Activated T-helper 1 cell treated with Interleukin-2 at 50 U/mL for 16 hours (primary cell): ENCODE data around the gene CRIP1.

ENCODE experiments used
- DNase-seq: peaks from one replicate; pipeline ENCODE4 v3.0.0-alpha.2; 2020; ENCODE audit warnings: low read depth

Gene CRIP1

GRCh38 chr14:105480807-105481801 is 5.6 kb upstream of the CRIP1 start:
- DNase-seq = peak; percentile 83

- peak; percentile 91 for DNase-seq
Measured at GRCh38 chr14:105481886-105482457, 4.7 kb upstream of the CRIP1 start.

DNA sequence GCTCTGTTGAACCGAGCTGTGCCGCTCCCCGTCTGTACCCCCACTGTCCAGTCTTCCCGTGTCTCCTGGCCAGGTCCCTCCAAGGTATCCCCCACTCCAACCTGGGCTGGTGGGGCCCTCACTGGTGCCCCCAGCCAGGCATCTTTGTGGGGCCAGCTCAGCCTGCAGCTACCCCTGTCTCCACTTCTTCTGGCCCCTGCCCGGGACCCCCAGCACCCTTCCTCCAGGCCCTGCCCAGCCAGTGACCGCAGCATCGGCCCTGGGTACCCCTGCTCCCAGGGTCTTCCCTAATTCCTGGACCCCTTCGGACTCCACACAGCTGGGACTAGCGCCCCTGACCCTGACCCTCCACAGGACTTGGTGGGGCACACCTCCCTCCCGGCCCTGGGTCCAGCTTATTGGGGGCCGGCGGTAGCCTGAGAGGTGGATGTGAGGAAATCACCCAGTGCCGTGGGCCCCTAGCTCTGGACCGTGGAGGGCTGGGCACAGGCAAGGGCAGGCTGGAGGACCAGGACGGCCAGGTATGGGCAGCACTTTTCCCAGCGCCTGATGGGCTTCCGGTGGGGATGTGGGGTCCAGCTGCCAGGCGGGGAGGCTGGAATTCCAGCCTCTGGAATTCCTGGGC is 4.1 kb upstream of the CRIP1 start:
- DNase-seq = no peak

GRCh38 chr14:105483300-105484068 is 3.2 kb upstream of the CRIP1 start:
- no peak for DNase-seq

GRCh38 chr14:105484069-105484996 is 2.4 kb upstream of the CRIP1 start:
- DNase-seq = peak; percentile 55

DNA sequence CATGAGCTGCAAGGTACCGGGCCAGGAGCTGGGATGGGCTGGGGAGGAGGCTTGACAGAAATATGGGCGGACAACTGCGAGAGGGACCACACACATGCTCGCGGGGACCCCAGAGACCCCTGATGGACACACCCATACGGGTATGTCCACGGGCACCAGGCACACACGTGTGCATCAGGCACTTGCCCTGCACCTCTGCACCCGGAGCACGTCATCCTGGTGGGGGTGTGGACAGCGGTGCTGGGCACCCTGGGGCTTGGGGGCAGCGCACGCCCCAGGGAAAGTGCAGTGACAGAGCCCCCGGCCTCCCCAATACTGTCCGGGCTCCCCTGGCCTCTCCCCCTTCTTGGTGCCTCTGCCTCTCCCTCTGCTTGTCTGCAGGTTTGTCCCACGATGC is 1.7 kb upstream of the CRIP1 start:
- no peak for DNase-seq

DNA sequence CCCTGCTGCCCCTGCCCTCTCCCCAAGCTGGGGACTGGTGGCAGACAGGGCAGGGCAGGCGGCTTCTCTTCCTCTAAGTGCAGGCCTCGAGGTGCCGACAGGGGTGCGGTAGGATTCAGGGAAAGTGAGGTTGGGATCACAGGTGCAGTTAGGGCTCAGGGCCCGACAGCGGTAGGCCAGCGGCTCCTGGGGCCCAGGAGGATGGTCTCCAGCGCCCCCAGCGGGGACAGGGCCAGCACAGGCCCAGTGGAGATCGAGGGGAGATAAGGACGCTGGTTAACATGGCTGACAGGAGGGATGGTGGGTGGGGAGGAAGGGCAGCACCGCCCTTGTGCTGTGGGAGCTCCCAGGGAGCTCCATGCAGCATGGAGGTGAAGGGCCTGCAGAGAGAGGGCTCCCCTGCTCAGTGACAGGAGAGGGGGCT is 935 bp upstream of the CRIP1 start:
- no peak for DNase-seq

- no peak for DNase-seq
Measured at GRCh38 chr14:105486974-105487448, 325 bp downstream of the CRIP1 start.

DNA sequence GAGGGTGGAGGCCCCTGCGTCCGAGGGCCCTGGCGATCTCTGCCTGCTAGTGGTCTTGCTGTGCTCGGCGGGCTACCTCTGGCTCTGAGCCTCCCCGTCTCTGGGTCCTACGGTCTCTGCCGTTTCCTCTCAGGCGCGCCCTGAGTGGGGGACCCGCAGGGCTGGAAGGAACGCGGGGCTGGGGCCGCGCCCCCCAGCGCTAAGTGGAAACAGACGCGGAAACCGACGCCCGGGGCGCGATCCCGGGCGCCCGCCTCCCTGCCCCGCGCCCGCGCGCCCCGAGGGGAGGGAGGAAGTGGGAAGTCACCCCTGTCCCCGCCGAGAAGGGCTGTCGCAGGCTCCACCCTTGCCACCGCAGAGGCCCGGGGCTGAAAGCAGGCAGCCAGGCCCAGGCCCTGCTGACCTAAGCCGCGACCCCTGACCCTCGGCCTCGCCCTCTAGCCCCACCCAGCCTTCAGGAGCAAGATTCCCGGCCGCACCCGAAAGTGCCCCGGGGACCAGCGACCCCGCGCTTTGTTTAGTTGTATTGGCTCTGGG is 831 bp downstream of the CRIP1 start:
- peak; percentile 65 for DNase-seq

- DNase-seq = no peak
Measured at GRCh38 chr14:105487986-105488777, 1.5 kb downstream of the CRIP1 start.

DNA sequence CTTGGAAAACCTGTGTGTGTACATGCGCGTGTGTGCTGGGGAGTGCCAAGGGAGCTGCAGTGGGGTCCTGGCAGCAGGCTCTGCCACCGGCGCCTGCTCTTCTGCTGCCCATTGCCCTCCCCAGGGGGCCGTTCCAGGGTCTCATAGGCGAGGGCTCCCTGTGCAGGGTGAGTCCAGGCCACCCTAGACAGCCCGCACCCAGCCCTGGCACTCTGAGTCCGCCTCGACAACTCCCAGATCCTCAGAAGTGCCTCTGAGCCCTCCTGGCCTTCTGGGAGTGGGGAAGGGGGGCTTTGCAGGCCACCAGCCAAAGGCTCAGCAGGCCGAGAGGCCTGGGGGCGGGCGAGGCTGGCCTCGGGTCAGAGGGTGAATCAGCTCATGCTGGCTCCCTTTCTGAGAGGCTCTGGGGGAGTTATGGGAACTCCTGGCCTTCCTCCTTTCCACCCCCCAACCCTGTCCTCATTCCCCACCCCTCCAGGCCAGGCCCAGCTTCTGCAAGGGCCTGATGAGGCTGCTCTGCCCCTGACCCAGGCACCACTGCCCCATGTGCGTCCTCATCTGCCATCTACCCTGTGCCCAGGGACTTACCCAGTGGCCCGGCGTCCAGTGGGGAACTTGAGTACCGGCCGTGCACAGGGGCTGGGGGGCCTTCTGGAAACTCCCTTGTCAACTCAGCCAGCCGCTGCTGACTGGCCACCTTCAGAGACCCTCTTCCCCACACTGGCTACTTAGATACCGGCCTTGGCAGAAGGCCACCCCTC is 2.3 kb downstream of the CRIP1 start:
- no peak for DNase-seq

DNA sequence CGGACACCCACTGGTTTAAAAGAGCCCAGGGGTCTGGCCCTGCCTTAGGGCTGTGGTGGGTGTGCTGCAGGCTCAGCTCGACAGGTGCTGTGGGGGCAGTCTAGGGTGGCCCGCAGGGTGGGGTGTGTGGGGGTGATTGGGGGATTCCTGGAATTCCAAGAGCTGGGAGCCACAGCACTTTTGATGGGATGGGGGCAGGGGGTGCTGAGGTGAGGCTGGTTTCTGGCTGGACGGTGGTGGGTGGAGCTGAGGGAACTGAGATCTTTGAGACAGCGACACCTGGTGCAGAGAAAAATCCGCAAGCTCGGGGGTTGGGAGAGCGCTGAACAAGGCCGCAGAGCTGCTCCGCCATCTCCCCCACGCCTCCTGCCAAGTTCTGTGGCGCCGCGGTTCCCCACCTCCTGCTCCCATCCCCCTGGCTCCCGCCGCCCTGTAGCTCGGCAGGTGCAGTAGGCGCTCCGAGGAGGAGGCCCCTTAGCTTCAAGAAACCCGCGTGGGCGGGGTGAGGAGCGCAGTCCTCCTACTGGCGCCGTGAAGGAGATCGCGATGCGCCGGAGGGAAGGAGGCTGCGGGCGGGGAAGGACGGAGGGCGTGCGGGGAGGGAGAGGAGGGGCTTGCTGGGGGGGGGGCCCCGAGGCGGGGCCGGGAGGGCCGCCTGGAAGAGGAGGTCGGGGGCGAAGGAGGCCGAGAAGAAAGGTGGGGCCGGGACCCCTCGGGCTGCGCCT is 3.0 kb downstream of the CRIP1 start:
- DNase-seq = peak; percentile 81

GRCh38 chr14:105490267-105490571 is 3.5 kb downstream of the CRIP1 start:
- no peak for DNase-seq

GRCh38 chr14:105490572-105491365 is 4.1 kb downstream of the CRIP1 start, which contains the start of gene TEDC1:
Gene TEDC1 (plus strand): TSS chr14:105491246. CDS start chr14:105491376, 130 bp downstream.
- DNase-seq = peak; percentile 98

DNA sequence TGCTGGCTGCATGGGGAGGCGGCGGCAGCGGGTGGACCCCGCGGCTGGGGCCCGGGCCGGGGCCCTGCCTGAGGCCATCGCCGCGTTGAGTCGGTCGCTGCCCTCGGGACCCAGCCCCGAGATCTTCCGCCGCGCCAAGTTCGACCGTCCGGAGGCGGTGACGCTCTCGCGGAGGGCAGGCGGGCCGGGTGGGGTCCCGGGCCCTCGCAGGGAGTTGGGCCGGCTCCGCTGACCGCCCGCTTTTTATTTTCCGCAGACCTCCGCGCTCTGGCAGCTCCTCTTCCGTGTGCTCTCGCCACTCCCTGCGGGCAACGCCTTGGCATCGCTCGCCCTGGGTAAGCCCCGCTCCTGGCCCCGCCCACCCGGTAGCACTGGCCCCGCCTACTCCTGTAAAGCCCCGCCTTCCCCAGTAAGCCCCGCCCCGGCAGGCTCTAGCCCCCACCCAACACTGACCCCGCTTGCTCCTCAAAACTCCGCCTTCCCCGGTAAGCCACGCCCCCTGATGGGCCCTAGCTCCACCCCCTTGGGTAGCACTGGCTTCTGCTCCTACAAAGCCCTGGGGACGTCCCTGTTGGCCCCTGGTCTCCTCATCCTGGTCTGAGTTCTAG is 4.8 kb downstream of the CRIP1 start:
- peak; percentile 70 for DNase-seq

DNA sequence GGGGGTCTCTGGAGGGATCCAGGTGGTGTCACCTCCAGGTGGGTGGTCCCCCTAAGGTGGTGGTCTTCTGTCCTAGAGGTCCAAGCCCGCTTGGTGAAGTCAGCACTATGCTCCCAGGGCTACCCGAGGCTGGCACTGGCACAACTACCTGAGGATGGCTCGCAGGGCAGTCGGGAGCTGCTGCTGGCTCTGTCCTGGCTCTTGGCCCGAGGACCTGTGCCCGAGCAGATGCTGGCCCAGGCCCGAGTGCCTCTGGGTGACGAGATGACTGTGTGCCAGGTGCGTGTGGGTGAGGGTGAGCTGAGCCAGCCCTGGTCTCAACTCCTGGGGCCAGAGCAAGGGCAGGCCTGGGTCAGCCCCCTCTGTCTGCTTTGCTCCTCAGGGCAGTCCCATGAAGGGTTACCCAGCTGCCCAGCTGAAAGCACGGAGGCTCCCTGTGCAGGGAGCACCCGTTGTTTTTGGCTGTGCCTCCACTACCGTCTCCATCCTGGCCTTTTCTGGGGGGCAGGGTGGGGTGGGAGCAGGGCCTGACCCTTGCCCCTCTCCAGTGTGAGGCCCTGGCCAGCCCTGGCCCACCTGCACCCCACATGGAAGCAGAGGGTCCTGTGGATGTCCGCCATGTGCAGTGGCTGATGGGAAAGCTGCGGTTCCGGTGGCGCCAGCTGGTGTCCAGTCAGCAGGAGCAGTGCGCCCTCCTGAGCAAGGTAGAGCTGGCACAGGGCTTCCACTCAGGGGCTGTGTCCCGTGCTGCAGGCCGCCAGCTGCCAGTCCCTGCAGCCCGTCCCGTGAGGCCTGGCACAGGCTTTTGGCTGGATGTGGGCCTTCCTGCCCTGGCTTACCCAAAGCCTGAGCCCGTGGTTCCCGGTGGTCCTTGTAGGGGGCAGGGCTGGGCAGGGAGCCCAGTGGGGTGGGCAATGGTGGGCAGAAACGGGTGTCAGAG is 5.6 kb downstream of the CRIP1 start:
- DNase-seq = no peak
